Hypothalamus (tissue), 51 donors: ENCODE results near the gene ADAM19.
A peak's percentile ranks its signal among the peaks of the same experiment; 100 is the strongest.

ENCODE experiments used
- DNase-seq, 51 donors: peaks; one replicate each; lab custom pipeline; 2025; lab: John Stamatoyannopoulos, UW

ADAM19 gene

DNA sequence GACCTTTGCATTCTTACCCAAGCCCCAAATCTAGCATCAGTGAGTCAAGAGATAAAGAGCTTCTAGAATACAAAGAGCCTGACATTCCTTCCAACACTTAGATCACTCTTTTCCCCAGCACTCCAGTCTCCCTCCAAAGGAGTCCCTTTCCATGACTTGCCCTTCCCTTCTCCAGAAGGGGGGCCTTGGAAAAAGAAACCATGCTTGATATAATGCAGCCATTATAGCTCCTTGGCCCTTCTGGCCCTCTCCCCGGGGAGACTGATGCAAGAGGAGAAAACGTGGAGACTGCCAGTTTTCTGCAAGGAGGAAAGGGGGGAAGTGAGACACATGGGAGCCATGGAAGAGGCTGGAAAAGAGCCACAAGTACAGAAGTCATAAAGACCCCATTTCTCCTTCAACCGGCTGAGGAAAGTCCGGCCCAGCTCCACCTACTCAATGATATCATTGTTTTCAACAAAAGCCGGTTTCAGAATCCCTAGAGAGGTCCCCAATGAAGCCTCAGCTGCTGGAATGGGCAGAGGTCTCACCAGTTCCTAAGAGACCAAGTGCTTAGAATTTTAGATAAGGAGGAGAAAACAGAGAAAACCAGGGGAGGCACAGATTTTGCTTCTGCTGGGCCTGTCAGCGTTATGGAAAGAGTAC is 29.0 kb downstream of the ADAM19 start:
- no peak for DNase-seq

DNA sequence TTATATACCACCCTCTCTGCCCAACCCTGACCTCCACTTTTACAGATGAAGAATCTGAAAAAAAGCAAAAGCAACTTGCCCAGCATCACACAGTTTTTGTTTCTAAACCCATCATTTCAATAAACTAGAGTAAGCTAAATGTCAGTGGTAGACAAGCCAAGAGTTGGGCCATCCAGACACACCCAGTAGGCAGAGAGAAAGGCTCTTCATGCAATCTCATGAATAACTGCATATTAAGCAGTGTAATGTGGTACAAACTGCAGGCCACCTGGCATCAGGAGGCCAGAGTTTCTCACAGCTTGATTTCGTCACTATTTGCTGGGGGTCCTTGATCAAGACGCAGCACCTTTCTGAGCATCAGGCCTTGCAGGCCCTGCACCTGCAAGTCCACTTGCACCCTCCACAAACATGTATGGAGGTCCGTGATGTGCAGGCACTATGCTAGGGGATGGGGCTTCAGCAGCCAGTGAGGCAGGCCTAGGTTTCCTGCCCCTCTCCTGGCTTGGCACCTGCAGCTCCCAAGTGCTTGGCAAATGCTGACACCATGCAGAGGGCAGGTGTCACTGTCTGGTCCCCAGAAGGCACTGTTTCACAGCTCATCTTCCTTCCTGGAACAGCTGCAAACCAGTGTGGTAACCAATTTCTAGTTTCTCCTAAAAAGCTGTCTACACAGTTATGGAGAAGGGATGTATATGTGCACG is 29.8 kb downstream of the ADAM19 start:
- DNase-seq = no peak

DNA sequence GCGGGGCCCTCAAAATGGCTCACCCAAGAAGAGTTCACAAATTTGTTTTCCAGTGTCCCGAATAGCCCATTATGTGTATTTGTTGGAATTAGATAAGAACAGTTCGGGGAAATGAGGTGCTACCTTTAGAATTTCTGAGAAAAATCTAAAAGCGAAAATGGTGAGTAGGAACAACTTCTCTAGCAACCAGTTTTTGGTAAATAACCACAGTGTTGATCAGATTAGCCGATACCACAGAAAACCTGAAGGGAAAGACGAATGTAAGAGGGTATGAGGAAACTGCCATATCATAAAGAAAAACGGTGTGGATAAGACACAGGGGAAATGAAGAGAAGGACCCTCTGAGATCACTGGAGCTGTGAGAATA is 31.0 kb downstream of the ADAM19 start:
- DNase-seq = no peak

DNA sequence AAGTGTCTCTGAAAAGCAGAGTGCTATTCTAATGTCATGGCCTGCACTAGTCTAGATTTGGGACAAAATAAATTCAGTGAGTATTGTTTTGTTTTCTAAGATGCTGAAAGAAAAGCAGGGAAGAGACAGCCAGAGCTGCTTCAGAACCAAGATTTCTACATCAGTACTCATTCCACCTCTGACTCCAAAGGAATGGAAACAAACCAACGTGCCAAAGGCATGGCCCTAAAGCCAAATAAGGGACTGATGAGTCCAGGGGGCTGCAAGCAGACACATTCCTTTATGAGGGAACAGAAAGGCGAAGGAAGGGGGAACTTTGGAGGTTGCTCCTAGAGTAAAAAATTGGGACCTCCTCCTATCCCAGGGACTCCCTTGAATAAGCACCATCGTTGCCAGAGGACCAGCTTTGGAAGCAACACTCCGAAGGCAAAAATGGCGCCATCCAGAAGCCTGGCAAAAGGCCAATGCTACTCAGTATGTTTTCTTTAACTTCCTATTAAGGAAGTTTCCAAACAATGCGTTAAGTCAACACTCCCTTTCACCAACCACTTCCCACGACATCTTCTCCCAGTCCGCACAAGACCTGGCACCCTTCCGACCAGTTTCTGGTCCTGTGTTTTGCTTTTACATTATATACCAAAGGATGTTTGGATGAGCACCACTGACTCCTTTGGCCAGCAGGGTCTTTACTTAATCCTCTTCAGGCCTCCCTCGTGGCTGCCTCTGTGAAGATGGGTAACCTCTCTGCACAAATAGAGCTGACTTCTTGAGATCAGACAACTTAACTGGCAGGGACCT is 31.6 kb downstream of the ADAM19 start:
- no peak for DNase-seq

DNA sequence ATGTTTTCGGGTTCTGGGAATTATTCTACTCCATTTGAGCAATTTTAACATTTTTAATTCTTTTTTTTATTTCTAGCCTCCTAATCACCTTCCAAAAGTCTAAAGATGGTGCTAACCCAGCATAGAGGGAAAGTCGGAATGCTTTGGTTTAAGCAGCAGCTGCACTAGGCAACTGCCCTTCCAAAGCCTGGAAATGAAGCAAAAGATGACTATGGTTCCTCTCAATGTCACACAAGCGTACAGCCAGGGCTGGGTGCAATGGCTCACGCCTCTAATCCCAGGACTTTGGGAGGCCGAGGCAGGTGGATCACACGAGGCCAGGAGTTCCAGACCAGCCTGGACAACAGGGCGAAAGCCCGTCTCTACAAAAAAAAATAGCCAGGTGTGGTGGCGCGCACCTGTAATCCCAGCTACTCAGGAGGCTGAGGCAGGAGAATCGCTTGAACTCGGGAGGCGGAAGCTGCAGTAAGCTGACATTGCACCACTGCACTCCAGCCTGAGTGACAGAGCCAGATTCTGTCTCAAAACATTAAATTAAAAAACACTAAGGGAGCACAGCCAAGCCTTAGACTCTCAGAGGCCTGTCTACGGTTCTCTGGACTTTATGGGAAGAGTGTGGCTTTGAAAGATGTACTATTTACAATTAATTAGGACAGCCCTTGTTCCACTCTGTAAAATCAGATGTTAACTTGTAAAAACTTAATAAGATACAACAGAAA is 33.1 kb downstream of the ADAM19 start:
- no peak for DNase-seq

DNA sequence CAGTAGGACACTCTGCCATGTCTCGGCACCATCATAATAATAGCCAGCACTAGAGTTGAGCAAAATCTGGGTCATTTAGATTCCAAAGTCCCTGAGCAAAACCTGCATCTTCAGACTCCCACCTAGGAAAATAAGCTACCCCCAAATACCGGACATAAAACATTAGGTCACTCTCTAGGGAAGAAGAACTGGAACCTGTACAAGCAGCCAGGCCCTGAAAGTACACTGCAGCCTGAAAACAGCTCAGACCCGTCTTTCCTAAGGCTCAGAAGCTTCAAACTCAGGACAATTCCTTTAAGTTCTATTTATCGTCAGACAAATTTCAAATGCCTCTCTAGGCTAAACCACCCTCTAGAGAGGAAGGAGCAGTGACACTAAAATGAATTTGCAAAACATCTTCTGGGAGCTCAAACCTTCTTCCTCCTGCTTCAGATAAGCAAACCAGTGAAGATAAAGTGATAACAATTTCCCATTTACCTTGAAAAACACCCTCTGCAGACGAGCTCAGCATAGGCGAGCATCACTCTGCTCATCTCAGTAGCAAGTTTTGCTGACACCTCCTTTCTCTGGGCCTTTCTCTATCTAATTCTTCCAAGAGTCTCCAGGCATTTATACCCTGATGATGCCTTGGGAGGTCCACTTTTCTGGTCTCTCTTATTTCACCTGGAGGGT is 34.0 kb downstream of the ADAM19 start:
- no peak for DNase-seq

DNA sequence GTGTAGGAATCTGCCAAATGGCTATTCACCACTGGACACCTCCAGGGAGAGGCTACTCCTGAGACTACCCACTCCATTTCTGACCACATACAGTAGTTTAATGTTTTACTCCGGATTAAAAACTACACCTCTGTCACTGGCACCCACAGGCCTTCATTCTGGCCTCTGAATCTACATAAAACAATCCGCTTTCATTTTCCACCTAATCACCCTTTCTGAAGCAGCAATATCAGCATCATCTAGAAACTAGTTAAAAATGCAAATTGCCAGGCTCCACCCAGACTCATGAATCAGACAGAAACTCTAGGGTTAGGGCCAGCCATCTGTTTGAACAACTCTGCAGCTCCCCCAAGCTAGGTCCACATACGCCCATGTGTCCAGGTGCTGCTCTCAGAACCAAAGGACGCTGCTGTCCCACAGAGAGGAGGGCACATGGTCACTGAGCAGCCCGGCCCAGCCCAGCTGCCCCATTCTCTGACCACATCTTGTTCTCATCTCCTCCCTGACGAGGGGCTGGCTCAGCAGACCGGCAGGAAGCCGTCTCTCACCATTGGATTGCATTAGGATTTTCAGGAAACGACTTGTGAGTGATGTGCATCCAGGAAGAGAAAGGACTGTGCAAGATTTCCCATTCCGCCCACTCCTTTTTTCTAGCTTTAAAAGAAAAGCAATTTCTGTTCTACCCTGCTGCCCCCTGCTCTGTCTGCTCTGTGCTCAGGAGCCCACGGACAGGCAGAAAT is 34.7 kb downstream of the ADAM19 start:
- peak in 2 of 51 donors; percentile 18 to 21 for DNase-seq

DNA sequence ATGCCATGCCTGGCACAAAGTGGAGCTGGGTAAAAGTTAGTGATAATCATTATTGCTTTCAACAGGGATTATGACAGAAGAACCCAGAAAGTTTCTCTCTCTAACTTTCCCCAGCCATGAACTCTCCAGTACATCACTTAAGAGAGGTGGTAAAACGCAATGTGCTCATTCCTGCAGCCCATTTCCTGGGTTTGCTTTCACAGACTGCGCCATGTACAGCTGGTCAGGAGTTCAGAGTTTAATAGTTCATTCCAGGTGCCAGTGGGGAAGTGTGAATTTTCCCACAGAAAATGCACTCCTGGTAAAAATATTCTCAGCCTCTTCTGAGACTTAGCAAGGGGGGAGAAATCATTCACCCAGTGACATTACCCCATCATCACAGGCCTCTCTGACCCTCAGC is 35.5 kb downstream of the ADAM19 start:
- DNase-seq = no peak

DNA sequence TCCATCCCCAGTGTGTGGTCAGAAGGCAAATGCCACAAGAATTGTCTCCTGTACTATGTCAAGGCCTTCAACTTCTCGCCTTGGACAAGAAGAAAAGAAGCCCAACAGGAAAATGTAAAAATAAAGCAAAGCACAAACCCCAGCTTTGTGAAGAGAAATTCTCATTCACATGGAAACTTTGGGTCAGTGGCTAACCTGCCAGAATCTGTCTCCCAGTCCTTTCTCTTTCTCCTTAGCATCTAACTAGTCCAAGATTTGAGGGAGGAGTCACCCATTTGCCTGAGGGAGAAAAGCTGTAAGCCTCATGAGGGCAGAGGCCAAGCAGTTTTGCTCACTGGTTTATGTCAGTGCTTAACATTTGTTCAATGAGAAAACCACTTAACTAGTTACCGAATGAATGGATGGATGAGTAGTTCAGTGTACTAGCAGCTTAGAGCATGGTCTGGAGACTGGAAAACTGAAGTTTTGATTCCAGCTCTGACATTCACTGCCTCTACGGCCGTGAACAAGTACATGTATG is 36.0 kb downstream of the ADAM19 start:
- DNase-seq = no peak

DNA sequence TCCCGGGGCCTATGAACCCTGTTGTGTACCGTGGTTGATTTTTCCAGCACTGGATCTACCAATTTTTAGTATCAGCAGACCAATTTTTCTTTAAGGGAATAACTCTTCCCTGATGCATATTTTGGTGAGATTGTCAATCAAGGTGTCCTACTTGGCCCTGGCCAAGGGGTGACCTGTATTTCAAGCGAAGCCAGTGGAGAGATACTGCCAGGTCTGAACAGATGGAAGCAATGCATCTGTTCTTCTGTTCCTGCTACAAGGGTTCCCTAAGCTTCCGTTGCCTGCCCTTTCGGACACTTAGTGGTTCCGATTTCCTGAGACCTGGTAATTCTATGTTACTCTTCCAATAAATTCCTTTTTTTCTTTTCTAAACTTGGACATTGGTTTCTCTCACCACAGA is 37.3 kb downstream of the ADAM19 start:
- DNase-seq = no peak

DNA sequence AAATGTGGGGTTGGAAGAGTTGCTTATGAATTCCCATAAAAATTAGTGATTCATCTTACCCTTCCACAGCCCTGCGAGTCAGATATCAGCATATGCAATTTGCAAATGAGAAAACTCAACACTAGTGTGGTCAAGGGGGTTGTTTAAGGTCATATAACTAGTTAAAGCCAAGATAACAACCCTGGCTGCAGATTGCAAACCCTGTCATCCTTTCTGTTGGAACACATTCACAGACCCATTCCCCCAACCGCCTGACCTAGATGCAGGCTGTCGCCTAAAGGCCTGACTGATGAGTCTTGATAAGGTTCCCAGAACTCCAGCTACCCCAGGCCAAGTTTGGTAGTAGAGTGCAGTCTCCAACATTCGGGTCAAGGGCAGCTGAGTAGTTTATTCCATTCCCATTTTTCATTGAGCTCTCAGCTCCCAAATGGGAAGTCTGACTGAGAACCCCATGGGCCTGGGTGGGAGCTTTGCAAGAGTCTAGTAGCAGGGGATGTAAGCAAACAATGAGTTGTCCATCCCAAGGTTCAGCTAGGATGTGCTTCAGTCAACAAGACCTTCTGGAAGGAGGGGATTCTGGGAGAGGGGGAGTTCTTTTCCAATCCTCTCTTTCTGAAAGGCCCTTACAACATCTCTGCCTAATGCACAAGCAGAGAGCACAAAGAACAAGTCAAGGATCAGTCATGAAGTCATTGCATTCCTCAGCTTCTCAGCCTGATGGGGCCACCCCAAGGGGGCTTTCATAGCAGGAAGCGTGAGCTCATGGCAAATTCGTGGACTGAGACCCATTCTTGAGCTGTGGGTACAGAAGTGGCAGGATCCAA is 40.3 kb downstream of the ADAM19 start:
- DNase-seq = no peak

DNA sequence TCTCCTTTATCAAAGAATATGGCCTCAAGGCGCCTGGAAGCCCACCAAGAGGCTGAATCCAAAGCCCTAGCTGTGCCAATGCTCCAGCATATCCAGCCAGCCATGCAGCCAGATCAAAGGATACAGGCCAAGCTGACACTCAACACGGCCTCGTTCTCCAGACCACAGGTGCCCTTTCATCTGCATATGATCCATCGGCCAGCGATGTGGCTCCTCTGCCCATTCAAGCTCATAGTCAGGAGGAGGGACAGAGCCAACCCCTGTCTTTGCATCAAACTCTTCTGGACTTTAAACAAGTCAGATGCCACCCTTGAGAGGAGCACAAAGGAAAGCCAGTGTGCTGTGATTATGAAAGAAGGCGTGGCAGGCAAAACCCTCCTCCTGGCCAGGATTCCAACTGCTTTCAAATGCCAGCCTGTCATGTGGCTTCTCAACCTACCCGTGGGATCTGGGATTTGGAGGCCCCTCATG is 42.5 kb downstream of the ADAM19 start:
- DNase-seq = no peak

DNA sequence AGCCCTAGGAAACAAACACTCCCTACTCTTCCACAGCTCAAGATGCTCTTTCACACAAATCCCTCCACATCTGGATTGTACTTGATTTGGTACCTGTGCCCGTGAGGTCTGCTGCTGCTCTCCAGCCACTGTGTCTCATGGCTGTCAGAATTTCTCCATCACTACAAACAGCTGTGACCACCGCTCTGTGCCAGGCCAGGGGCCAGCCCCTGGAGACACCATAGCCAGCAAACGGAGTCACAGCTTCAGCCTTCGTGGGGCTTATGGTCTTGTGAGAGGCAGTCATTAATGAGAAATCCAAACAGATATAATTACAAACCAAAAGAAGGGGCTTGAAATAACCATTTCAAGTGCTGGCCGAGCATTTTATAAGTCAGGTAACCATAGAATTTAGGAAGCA is 43.6 kb downstream of the ADAM19 start:
- no peak for DNase-seq

DNA sequence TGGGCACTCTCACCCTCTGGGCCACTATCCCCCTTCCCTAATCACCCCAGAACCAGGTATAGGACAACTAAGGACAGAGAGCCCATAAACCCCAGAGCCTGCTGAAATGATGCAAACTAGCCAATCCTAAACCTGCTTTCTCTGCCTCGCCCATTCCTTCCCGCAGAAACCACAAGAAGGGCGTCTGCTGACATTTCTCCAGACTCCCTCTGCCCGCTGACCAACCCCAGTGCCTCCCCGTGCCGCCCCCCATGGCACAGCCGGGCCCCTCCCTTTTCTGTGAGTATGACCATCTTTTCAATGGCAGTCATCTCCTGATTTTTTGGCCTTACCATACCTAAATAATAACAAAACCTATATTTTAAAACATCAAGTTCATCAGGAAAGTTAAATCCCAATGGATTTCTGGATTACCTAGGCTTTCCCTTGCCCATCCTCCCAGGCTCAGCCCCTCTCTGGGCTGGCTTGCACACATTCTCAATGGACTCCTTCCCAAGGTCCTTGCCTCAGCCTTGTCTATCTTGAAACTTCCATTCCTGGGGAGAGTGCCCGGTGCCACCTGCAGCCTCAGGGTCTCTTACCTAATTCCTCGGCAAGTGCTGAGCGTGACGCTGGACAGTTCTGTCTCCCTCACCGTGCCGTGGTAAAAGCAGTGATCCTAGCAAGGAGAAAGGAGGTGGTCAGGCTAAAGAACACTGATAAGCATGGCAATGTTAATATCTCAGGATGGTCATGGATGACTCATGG is 45.2 kb downstream of the ADAM19 start:
- no peak for DNase-seq

DNA sequence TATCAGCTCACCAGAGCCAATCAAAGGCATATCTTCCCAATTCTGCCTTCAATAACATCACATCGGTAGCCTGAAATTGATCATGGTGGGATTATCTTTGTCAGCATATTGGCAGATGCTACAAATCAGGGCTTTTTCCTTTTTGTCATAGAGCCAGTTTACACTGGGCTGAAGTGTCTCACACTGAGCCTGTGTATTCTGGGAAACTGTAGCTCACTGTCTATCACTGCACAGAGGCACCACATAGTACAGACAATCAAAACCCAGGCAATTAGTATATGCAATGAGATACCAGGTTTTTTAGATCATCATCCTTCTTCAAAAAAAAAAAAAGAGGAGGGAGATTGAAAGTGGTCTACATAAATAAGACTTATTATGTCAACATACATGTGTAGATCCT is 46.6 kb downstream of the ADAM19 start:
- DNase-seq = no peak

DNA sequence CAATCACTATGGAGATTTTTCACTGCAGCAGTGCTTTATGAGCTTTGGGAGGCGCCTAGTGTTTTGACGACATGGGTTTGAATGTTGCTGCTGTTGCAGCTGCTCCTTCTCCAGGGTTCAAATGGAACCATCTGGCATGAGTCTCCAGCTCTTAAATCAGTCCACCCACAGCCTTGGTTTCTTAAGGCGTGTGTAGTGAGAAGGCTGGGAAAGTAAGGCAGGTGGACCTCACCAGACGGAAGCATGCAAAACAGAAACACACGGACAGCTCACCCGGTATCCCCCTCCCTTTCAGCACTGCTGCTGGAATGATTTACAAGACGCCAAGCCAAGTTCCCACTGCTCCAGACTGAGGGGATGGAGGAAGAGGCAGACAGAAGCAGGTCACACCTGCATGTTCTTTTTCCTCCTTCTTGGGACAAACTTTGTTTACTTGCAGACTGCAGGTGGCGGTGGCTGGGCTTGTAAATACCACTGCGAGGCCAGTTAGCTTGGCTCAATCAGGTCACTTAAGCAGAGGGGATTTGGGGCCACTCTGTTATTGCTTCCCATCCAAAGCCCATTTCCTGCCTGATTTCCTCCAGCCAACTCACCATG is 47.4 kb downstream of the ADAM19 start:
- no peak for DNase-seq

DNA sequence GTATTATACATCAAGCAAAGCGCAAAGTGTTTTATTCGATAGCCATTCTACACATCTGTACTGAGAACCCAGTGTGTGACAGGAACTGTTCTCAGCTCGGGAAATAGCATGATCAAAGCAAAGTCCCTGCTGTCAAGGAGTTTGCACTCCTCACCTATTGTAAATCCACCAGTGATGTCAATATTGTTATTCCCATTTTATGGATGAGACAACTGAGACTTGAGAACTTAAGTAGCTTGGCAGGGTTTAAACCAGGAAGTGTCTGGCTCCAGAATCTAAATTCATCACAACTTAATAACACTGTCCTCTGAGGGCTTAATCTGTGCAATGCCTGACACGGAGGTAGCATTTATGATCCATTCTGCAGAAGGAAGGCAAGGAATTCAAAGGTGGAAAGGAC is 50.7 kb downstream of the ADAM19 start:
- no peak for DNase-seq

DNA sequence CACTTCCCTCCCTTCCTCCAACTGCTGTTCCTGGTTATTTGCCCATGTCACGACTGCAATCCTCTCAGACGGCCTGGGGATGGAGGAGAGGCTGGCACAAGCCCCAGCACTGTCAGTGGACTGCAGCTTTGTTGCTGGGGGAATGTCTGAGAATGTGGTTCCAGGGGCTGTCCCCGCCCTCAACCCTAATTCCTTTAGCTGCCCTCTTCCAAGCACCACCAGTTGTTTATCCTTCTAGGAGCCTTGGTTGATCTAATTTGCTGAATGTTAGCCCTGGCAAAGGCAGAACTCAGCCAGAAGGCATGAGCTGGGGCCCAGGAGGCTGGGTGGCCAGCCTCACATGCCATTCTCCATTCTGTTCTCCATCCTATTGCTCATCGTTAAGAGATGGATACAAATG is 51.6 kb downstream of the ADAM19 start:
- DNase-seq = peak in 1 of 51 donors; percentile 9
